ENCODE results near the gene DELE1. TPM values are rescaled to one million over a fixed set of nuclear protein-coding genes. Genes with fewer than 3 reads are reported as not detected.
A peak's percentile ranks its signal among the peaks of the same experiment; 100 is the strongest.

The DELE1 gene
- total RNA-seq, 3 donors from 2014 or later (not counting 1 experiment from before 2014, with no cell fraction given) = 106 to 125 (median 115) TPM

GRCh38 chr5:141958546-141959172, 35.0 kb downstream of the DELE1 start:
- DNase-seq (no peak), ATAC-seq (no peak)
- no peaks in the 10 kb centered on the region for H3K27me3 Mint-ChIP-seq (ENCODE audit: low read depth in 2 of 2)
- no peaks in the 10 kb centered on the region for H3K36me3 Mint-ChIP-seq
- 83% methylated on average over 8 of the region's 8 CpGs for WGBS (ENCODE audit: insufficient coverage)
- no peak overlapping the region for H3K27ac ChIP-seq (ENCODE audit: low read length)
- H3K27ac Mint-ChIP-seq = peak overlapping the region in 1 of 2 donors; percentile 77
- H3K4me1 Mint-ChIP-seq = peaks cover 43 to 44% of the 10 kb centered on the region in 2 donors
- no peaks in the 10 kb centered on the region for H3K36me3 ChIP-seq (ENCODE audit: control insufficient read depth, insufficient read depth, low read length)
- H3K27me3 ChIP-seq (ENCODE audit: control insufficient read depth, insufficient read depth, low read length) = no peaks in the 10 kb centered on the region
- H3K9me3 ChIP-seq (ENCODE audit: control insufficient read depth, insufficient read depth, low read length) = no peaks in the 10 kb centered on the region
- TF ChIP-seq, protein P1, sequence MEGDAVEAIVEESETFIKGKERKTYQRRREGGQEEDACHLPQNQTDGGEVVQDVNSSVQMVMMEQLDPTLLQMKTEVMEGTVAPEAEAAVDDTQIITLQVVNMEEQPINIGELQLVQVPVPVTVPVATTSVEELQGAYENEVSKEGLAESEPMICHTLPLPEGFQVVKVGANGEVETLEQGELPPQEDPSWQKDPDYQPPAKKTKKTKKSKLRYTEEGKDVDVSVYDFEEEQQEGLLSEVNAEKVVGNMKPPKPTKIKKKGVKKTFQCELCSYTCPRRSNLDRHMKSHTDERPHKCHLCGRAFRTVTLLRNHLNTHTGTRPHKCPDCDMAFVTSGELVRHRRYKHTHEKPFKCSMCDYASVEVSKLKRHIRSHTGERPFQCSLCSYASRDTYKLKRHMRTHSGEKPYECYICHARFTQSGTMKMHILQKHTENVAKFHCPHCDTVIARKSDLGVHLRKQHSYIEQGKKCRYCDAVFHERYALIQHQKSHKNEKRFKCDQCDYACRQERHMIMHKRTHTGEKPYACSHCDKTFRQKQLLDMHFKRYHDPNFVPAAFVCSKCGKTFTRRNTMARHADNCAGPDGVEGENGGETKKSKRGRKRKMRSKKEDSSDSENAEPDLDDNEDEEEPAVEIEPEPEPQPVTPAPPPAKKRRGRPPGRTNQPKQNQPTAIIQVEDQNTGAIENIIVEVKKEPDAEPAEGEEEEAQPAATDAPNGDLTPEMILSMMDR (IDR thresholded peaks at IDR 0.05) = no peak
- H3K4me1 ChIP-seq (ENCODE audit: control insufficient read depth, insufficient read depth, low read length) = peaks cover 41% of the 10 kb centered on the region
- intact Hi-C loops (cut with micrococcal nuclease) = loop anchor here (1.0 kb wide), 1 partner anchor 30 kb away; no protein-coding TSS in a partner anchor
- no peaks in the 10 kb centered on the region for H3K9me3 Mint-ChIP-seq
- peak overlapping the region; percentile 41 for H3K4me3 Mint-ChIP-seq
- no peak overlapping the region for H3K4me3 ChIP-seq (ENCODE audit: low read length)

DNA sequence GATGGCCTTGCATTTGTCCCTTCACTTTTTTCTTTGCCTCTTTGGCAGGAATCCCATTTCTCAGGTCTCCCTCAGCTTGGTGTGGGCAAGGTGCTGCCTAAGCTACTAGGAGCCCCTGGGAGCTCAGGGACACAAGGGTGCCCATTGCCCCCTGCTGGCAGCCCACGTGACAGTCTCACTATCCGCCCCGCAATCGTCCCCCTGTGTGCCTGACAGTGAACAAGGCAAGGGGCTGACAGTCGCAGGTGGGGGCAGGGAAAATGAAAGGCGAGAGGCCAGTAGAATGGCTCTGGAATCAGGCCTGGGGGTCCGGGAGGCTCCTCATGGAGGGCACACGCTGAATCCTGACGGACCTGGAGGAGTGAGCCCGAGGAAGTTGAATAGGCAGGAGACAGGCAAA, 36.3 kb downstream of the DELE1 start:
- Histone ChIP-seq H3K9me3 (ENCODE audit: control insufficient read depth, insufficient read depth, low read length) (no peaks in the 10 kb centered on the region), H3K4me3 (ENCODE audit: low read length) (no peak overlapping the region), H3K27ac (ENCODE audit: low read length) (no peak overlapping the region), H3K36me3 (ENCODE audit: control insufficient read depth, insufficient read depth, low read length) (no peaks in the 10 kb centered on the region), H3K4me1 (ENCODE audit: control insufficient read depth, insufficient read depth, low read length) (peaks cover 41% of the 10 kb centered on the region), H3K27me3 (ENCODE audit: control insufficient read depth, insufficient read depth, low read length) (no peaks in the 10 kb centered on the region)
- no peaks in the 10 kb centered on the region for H3K27me3 Mint-ChIP-seq (ENCODE audit: low read depth in 2 of 2)
- TF ChIP-seq, protein P1 (IDR thresholded peaks at IDR 0.05) = no peak
- intact Hi-C loops (cut with micrococcal nuclease) = loop anchor here (1.0 to 10.0 kb wide), 4 partner anchors 37 to 268 kb away; partner anchors contain the start of genes DELE1 and GNPDA1
- no peaks in the 10 kb centered on the region for H3K9me3 Mint-ChIP-seq
- WGBS (ENCODE audit: insufficient coverage) = 83% methylated on average over 10 of the region's 10 CpGs
- H3K4me3 Mint-ChIP-seq = peak overlapping the region; percentile 78
- no peak for ATAC-seq
- H3K4me1 Mint-ChIP-seq = peaks cover 43 to 44% of the 10 kb centered on the region in 2 donors
- no peaks in the 10 kb centered on the region for H3K36me3 Mint-ChIP-seq
- DNase-seq = peak in 1 of 2 donors; percentile 55
- peak overlapping the region; percentile 14 to 77 for H3K27ac Mint-ChIP-seq

- H3K27me3 Mint-ChIP-seq (ENCODE audit: low read depth in 2 of 2) = no peaks in the 10 kb centered on the region
- Histone ChIP-seq H3K9me3 (ENCODE audit: control insufficient read depth, insufficient read depth, low read length) (no peaks in the 10 kb centered on the region), H3K27ac (ENCODE audit: low read length) (peak overlapping the region; percentile 55), H3K4me3 (ENCODE audit: low read length) (no peak overlapping the region), H3K27me3 (ENCODE audit: control insufficient read depth, insufficient read depth, low read length) (no peaks in the 10 kb centered on the region), H3K4me1 (ENCODE audit: control insufficient read depth, insufficient read depth, low read length) (peaks cover 41% of the 10 kb centered on the region), H3K36me3 (ENCODE audit: control insufficient read depth, insufficient read depth, low read length) (no peaks in the 10 kb centered on the region)
- no peaks in the 10 kb centered on the region for H3K36me3 Mint-ChIP-seq
- peak overlapping the region; percentile 78 for H3K4me3 Mint-ChIP-seq
- DNase-seq (peak; percentile 86 to 96), ATAC-seq (peak; percentile 93 to 94 (median 94))
- H3K4me1 Mint-ChIP-seq = peaks cover 43 to 44% of the 10 kb centered on the region in 2 donors
- intact Hi-C loops (cut with micrococcal nuclease) = loop anchor here (1.0 to 10.0 kb wide), 4 partner anchors 37 to 268 kb away; partner anchors contain the start of genes DELE1 and GNPDA1
- peak overlapping the region; percentile 77 to 86 for H3K27ac Mint-ChIP-seq
- H3K9me3 Mint-ChIP-seq = no peaks in the 10 kb centered on the region
- TF ChIP-seq, protein P1 (IDR thresholded peaks at IDR 0.05) = peak; percentile 76
- WGBS (ENCODE audit: insufficient coverage) = 30% methylated on average over 13 of the region's 14 CpGs
These were observed 37.0 kb downstream of the DELE1 start for GRCh38 chr5:141960449-141961323.

Measured in natural killer cell (primary cell).